ENCODE measurements around the gene COL23A1.

The COL23A1 gene

DNA sequence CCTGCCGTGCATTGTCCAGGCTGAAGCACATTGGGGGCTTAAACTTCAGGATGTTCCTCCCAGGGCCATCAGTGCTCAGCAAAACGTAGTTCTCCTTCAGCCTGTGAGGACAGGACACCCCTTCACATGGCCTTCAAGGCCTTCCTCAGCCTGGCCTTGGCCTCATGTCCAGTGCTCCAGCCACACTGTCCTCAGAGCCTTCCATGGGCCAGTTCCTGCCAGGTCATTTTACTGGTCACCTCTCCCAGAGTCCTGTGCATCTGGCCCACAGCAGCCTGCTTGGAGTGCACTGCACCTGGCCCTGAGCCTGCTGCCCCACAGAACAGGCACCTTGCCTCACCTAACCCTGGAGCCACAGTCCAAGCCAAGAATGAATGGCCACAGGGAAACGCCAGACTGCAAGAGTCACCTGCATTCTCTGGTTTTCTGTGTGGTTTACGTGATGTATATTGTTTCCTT is 377.2 kb downstream of the COL23A1 start:
- TF ChIP-seq, protein P1, sequence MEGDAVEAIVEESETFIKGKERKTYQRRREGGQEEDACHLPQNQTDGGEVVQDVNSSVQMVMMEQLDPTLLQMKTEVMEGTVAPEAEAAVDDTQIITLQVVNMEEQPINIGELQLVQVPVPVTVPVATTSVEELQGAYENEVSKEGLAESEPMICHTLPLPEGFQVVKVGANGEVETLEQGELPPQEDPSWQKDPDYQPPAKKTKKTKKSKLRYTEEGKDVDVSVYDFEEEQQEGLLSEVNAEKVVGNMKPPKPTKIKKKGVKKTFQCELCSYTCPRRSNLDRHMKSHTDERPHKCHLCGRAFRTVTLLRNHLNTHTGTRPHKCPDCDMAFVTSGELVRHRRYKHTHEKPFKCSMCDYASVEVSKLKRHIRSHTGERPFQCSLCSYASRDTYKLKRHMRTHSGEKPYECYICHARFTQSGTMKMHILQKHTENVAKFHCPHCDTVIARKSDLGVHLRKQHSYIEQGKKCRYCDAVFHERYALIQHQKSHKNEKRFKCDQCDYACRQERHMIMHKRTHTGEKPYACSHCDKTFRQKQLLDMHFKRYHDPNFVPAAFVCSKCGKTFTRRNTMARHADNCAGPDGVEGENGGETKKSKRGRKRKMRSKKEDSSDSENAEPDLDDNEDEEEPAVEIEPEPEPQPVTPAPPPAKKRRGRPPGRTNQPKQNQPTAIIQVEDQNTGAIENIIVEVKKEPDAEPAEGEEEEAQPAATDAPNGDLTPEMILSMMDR (conservative IDR thresholded peaks at IDR 0.05; ENCODE audit: low read depth, low read length): no peak
- H3K4me3 ChIP-seq (ENCODE audit: low read length): no peak overlapping the region
- DNase-seq (ENCODE audit: low read depth): no peak

- DNase-seq (ENCODE audit: low read depth): no peak
- no peak overlapping the region for H3K4me3 ChIP-seq (ENCODE audit: low read length)
- TF ChIP-seq, protein P1 (conservative IDR thresholded peaks at IDR 0.05; ENCODE audit: low read depth, low read length): no peak
These were observed 377.8 kb downstream of the COL23A1 start for GRCh38 chr5:178212241-178213002.

- TF ChIP-seq, protein P1 (conservative IDR thresholded peaks at IDR 0.05; ENCODE audit: low read depth, low read length): no peak
- no peak for DNase-seq (ENCODE audit: low read depth)
- H3K4me3 ChIP-seq (ENCODE audit: low read length): no peak overlapping the region
These were observed 378.8 kb downstream of the COL23A1 start for GRCh38 chr5:178211095-178212048.

DNA sequence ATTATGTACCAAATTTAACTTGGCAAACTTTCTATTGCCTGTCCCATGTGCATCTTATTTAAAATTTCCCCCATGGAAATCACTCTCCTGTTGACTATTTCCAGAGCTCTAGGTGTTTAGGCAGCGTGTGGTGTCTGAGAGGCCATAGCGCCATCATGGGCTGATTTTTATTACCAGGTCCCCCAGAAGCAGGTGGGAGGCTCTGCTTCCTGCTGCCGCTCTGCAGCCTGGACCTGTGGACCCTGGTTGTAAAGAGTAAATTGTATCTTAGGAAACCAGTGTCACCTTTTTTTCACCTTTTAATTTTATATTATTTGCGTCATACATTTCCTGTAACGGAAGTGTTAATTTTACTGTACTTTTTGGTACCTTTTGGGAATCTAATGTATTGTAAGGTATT is 379.5 kb downstream of the COL23A1 start:
- TF ChIP-seq, protein P1 (conservative IDR thresholded peaks at IDR 0.05; ENCODE audit: low read depth, low read length): no peak
- no peak for DNase-seq (ENCODE audit: low read depth)
- H3K4me3 ChIP-seq (ENCODE audit: low read length): no peak overlapping the region

GRCh38 chr5:178210073-178210535 is 380.1 kb downstream of the COL23A1 start:
- DNase-seq (ENCODE audit: low read depth): no peak
- TF ChIP-seq, protein P1 (conservative IDR thresholded peaks at IDR 0.05; ENCODE audit: low read depth, low read length): no peak
- H3K4me3 ChIP-seq (ENCODE audit: low read length): no peak overlapping the region

DNA sequence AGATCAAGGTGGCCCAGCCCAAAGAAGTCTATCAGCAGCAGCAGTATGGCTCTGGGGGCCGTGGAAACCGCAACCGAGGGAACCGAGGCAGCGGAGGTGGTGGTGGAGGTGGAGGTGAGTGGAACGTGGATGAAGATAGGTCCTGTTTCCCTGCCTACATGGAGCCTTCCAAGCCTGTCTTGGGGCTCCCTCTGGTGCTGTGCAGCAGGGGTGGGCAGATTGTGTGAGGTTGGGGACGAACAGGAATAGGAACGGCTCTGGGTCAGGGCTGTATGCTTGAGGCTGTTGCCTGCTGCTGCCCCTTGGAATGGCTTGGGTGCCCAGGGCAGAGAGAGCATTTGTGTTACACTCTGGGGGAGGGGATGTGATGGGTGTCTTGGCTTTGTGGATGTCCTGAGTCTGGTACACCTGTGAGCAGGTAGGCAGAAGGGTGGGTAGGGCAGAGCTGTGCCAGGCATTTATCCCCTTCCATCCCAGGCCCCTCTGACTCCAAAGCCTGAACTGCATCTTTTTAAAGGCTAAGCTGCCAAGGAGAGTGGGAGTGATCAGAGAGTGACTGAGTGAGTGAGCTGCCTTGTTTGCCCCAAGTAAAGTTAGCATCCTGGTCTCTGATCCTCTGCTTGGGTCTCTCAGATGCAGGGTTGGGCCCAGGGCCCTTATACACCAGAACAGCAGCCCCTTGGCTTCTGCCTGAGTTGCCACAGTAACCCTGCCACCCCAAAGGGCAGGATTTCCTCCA is 380.7 kb downstream of the COL23A1 start:
- H3K4me3 ChIP-seq (ENCODE audit: low read length): no peak overlapping the region
- no peak for DNase-seq (ENCODE audit: low read depth)
- TF ChIP-seq, protein P1 (conservative IDR thresholded peaks at IDR 0.05; ENCODE audit: low read depth, low read length): no peak
